NCI-H2171 (cell line): ENCODE measurements around the gene H3-3A.

Experiments used
- DNase-seq: peaks from one replicate; lab custom pipeline; 2025; lab: John Stamatoyannopoulos, UW

The H3-3A gene

DNA sequence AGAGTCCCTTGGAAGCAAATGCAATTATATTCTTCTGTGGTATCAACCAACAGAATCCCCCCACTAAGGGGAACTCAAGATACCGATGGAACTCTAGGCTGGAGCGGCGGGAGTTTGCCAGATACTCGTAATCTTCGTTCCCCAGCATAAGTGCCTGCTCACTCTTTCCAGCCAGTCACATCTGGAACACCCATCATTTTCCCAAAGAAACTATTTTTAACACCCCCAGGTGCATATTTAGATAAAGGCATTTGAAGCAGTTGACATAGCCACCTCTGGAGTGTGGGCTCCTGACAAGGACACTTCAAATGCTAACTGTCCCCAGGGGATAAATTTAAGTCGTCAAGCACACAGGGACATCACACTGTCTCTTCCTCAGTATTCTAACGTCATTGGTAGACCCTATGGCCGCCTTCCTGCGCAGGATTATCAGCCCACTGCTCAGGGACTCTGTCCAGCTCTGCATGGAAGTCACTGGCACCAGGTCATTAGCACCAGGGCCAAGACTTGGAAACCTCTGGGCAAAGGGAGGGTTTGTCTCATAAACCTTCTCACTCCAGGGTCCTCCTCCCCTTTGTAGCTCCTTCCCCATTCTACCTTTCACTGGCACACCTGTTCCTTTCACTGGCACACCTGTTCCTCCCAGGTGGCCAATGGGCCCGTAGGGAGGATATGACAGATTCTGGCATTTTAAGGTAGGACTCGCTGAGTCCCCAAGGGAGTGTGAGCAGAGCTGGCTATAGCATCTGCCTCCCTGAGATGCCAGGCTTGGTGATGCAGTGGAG is 48.8 kb downstream of the H3-3A start:
- peak; percentile 82 for DNase-seq

DNA sequence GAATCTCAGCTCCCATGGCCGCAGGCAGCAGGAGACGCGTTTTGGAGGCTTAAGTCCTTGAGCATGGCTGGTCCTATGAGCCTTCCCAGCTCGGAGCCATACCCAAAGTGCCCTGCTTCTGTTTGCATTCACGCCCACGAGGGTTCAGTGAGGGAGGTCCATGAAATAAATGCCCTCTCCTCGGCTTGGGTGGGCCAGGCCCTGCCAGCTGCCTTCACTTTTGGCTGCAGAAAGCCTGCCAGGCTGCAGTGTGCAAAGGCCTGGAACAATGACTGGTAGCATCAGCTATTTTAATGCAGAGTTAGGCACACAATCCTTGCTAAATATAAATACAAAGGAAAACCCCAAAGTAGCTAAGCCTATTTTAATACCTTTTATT is 49.4 kb downstream of the H3-3A start:
- DNase-seq = no peak

DNA sequence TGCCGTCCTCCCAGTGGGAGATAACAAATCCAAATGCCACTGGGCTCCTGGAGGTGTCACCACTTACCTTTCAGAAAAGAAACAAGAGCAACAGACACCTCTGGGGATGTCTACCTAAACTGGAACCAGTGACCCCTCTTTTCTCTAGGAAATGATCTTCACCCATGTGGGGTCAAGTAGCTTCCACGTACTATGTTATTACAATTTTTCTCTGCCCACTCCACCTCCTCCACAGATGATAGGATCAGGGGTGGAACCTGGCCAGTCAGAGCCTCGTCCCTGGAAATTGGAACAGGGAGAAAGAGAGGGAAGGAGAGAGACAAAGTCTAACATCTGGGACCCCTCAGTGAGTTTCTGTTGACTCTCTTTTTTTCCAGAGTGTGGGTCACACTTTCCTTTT is 50.1 kb downstream of the H3-3A start:
- no peak for DNase-seq

DNA sequence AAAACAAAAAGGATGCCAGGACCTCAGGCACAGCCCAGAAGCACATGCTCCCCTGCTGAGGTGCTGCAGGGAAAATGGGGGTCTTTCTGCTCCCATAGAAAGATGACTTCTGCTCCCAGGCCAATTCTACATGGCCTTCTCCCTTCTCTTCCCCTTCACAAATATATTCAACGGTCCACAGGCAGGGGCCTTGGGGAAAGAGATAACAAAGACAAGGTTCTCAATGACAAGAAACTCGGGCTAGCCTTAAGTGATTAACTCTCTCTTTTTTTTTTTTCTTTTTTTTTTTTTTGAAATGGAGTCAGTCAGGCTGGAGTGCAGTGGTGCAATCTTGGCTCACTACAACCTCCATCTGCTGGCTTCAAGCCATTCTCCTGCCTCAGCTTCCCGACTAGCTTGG is 54.2 kb downstream of the H3-3A start:
- no peak for DNase-seq

DNA sequence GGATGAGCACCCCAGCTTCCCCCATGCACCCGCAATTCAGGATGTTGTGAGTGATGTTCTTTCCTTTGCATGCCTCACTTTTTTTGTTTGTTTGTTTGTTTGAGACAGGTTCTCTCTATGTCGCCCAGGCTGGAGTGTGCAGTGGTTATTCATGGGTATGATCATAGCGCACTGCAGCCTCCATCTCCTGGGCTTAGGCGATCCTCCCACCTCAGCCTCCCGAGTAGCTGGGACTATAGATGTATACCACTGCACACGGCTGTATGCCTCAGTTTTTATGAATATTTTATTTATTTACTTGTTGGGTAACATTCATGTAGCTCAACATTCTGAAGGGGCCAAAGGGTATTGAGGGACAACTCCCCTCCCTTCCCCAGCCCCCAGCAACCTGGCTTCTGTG is 54.8 kb downstream of the H3-3A start:
- DNase-seq = no peak

DNA sequence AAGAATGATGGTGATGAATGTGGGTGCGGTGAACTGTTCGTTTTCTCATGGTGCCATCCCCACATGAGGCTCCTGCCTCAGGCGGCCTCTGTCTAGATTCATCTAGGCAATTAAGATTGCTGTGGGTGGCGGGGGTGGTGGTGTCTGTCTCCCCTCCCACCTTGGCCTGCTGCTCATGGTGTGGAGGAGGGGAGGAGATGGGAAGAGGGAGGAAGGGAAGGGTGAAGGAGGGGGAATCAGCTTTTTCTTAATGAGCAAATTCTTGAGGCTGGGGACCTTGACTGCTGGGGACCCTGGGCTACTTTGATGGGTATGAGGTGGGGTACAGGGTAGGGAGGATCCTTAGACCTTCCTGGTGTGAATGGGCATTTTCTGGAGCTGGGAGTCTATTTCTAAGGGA is 55.8 kb downstream of the H3-3A start:
- no peak for DNase-seq

DNA sequence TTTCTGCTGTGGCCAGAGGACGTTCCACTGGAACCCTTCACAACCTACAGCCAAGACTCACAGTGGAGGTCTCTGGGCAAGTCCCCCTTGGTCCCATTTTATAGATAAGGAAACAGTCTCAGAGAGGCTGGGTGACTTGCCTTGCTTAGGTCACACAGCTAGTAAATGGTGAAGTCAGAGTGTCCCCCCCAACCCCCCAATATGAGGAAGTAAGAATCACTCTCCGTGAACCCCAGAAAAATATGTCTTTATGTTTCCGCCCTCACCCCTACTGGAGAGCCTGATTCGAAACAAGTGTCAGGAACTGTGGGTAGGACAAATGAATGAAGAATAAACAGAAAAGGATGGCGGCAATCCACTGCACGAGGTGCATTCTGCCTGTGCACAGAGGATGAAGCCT is 56.7 kb downstream of the H3-3A start:
- DNase-seq = no peak

DNA sequence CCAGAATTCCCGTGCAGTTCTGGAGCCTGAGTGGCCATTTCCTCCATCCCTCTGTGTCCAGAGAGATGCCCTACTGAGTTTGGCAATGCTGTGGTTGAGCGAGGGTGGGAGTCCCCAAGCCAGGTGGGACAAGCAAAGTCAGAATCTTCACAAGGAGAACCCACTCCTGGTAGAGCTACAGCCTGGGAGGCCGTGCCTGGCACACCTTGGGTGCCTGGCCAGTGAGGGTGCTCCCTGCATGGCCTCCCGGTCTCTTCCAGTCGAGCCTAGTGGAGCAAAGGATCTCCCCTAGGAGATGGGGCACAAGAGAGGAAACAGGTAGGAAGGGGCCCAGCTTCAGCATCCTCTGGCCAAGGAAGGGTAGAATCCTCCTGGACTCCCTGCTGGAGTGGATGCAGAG is 57.9 kb downstream of the H3-3A start:
- no peak for DNase-seq

DNA sequence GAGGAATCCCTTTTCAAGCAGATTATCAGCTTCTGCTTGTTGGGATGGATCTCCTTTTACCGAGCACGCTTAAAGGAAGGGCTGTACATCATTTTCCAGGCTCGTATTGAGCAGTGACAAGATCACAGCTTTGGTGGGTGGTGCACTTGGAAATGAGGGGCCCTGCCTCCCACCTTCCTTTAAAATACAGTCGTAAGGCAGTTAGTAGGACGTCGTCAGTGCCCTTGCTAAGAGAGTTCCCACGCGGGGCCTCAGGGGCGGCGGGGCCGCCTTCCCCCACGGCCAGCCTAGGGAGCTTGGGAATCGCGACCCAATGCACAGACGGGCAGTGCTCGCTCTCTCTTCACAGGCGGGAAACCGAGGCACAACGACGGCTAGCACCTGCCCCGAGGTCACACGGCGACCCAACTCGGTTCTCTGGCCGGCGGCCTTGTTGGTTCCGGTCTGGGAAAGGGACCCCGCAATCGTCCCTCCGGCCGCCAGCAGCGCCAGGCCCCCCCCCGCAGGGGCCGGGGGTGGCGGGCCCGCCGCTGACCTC is 58.6 kb downstream of the H3-3A start:
- no peak for DNase-seq
